Measurements from ENCODE around the gene ARL15.

GRCh38 chr5:53987101-53987500 lies 323.3 kb downstream of the ARL15 start:
- TF ChIP-seq EZH2 (IDR thresholded peaks at IDR 0.05; ENCODE audit: borderline replicate concordance, low read depth, low read length, severe bottlenecking), result no peak
- TF ChIP-seq CTCF (IDR thresholded peaks at IDR 0.05; ENCODE audit: extremely low read depth in 1 of 2, insufficient read depth in 1 of 2, low read depth in 1 of 2, low read length in 2 of 2), result no peak
- TF ChIP-seq POLR2A (IDR thresholded peaks at IDR 0.05; ENCODE audit: low read depth, low read length), result no peak
- TF ChIP-seq POLR2AphosphoS5 (IDR thresholded peaks at IDR 0.05; ENCODE audit: insufficient read depth, low read depth, low read length), result no peak

Data from endothelial cell of umbilical vein (primary cell).